ENCODE data around the gene CPNE7. TPM values are rescaled to one million over a fixed set of nuclear protein-coding genes. Genes with fewer than 3 reads are reported as not detected.

Gene CPNE7
- total and polyA plus RNA-seq, 2 of the 13 experiments (the other 11 are each of a cell fraction or from before 2014, with no cell fraction given): 0.59 TPM; not detected in 1

DNA sequence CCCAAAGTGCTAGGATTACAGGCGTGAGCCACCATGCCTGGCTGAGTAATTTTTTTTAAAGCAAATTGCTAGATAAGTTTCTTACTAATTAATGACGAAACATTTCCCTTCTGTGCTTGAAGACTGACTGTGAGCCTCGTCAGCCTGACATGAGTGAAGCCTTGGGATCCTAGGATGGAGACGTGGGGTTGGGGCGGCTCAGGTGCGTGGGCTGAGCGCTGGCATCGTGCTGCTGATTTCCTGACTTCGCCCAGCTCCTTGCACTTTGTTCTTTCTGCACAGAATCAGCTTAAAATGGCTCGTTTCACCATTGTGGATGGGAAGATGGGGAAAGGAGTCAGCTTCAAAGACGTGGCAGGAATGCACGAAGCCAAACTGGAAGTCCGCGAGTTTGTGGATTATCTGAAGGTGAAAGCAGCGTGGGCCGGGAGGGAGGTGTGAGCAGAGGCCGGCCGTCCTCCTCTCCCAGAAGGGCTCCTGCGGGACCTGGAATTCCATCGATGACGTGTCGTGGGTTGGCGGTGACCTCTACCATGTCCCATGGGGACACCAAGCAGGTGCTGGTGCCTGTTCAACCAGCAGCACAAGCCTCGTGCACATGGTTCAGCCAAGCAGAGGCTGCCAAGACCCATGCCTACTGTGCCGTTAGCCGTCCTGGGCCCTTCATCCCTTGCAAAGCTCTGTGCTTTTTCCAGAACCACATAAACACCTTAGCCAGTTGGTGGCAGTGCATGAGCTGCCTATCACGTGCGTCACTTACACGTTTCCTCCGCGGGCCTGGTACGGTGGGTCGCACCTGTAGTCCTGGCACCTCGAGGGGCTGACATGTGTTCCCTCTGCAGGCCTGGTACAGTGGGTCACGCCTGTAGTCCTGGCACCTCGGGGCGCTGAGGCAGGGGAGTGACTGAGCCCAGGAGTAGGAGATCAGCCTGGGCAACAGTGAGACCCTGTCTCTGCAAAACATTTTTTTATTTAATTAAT is 44.9 kb upstream of the CPNE7 start (continued):
- TF ChIP-seq, protein P1, sequence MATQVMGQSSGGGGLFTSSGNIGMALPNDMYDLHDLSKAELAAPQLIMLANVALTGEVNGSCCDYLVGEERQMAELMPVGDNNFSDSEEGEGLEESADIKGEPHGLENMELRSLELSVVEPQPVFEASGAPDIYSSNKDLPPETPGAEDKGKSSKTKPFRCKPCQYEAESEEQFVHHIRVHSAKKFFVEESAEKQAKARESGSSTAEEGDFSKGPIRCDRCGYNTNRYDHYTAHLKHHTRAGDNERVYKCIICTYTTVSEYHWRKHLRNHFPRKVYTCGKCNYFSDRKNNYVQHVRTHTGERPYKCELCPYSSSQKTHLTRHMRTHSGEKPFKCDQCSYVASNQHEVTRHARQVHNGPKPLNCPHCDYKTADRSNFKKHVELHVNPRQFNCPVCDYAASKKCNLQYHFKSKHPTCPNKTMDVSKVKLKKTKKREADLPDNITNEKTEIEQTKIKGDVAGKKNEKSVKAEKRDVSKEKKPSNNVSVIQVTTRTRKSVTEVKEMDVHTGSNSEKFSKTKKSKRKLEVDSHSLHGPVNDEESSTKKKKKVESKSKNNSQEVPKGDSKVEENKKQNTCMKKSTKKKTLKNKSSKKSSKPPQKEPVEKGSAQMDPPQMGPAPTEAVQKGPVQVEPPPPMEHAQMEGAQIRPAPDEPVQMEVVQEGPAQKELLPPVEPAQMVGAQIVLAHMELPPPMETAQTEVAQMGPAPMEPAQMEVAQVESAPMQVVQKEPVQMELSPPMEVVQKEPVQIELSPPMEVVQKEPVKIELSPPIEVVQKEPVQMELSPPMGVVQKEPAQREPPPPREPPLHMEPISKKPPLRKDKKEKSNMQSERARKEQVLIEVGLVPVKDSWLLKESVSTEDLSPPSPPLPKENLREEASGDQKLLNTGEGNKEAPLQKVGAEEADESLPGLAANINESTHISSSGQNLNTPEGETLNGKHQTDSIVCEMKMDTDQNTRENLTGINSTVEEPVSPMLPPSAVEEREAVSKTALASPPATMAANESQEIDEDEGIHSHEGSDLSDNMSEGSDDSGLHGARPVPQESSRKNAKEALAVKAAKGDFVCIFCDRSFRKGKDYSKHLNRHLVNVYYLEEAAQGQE (IDR thresholded peaks at IDR 0.05; ENCODE audit: borderline replicate concordance in 1 of 2, low read depth in 1 of 2, low read length in 2 of 2): no peak
- TF ChIP-seq ZNF614 (CRISPR knock-in tag; IDR thresholded peaks at IDR 0.05; ENCODE audit: borderline replicate concordance): no peak
- peak; percentile 42 for TF ChIP-seq STAG1 (CRISPR knock-in tag; IDR thresholded peaks at IDR 0.05)
- TF ChIP-seq ZNF263 (CRISPR knock-in tag; IDR thresholded peaks at IDR 0.05): 0 out of 2 replicates have a peak, but pooled peaks have one; percentile 19
- TF ChIP-seq ZIK1 (CRISPR knock-in tag; IDR thresholded peaks at IDR 0.05; ENCODE audit: borderline replicate concordance, low read depth): no peak
- no peak for TF ChIP-seq ZBTB20 (CRISPR knock-in tag; IDR thresholded peaks at IDR 0.05; ENCODE audit: borderline replicate concordance, low read depth)
- 0 out of 2 replicates have a peak, but pooled peaks have one; percentile 47 for TF ChIP-seq KDM2A (CRISPR knock-in tag; IDR thresholded peaks at IDR 0.05; ENCODE audit: borderline replicate concordance, low read depth)
- TF ChIP-seq MTA1 (CRISPR knock-in tag; IDR thresholded peaks at IDR 0.05; ENCODE audit: borderline replicate concordance): no peak
- peak; percentile 75 for TF ChIP-seq AGO2 (optimal IDR thresholded peaks at IDR 0.05; ENCODE audit: low read depth, low read length)
- no peak for TF ChIP-seq HES4 (CRISPR knock-in tag; IDR thresholded peaks at IDR 0.05; ENCODE audit: borderline replicate concordance)
- no peak for TF ChIP-seq PTBP1 (IDR thresholded peaks at IDR 0.05; ENCODE audit: low read depth, low read length, poor library complexity, severe bottlenecking)
- no peak for TF ChIP-seq ZNF788 (CRISPR knock-in tag; IDR thresholded peaks at IDR 0.05; ENCODE audit: borderline replicate concordance)
- TF ChIP-seq ZFP36L2 (CRISPR knock-in tag; IDR thresholded peaks at IDR 0.05): no peak
- peak; percentile 96 for TF ChIP-seq ZNF672 (CRISPR knock-in tag; IDR thresholded peaks at IDR 0.05)
- TF ChIP-seq ZSCAN22 (CRISPR knock-in tag; IDR thresholded peaks at IDR 0.05): no peak
- no peak for TF ChIP-seq SRSF9 (IDR thresholded peaks at IDR 0.05; ENCODE audit: borderline replicate concordance, insufficient read depth, low read depth, low read length, poor library complexity, severe bottlenecking)
- 0 out of 2 replicates have a peak, but pooled peaks have one; percentile 54 for TF ChIP-seq RFXAP (CRISPR knock-in tag; IDR thresholded peaks at IDR 0.05; ENCODE audit: borderline replicate concordance)
- no peak for TF ChIP-seq MEIS2 (CRISPR knock-in tag; IDR thresholded peaks at IDR 0.05)
- TF ChIP-seq ZC3H13 (CRISPR knock-in tag; IDR thresholded peaks at IDR 0.05): peak; percentile 75
- TF ChIP-seq ZNF33B (CRISPR knock-in tag; IDR thresholded peaks at IDR 0.05): no peak
- TF ChIP-seq MTA3 (CRISPR knock-in tag; IDR thresholded peaks at IDR 0.05): no peak
- TF ChIP-seq ZSCAN9 (CRISPR knock-in tag; IDR thresholded peaks at IDR 0.05; ENCODE audit: borderline replicate concordance): no peak
- no peak for TF ChIP-seq GPN1 (CRISPR knock-in tag; IDR thresholded peaks at IDR 0.05; ENCODE audit: borderline replicate concordance)
- TF ChIP-seq, protein P2, sequence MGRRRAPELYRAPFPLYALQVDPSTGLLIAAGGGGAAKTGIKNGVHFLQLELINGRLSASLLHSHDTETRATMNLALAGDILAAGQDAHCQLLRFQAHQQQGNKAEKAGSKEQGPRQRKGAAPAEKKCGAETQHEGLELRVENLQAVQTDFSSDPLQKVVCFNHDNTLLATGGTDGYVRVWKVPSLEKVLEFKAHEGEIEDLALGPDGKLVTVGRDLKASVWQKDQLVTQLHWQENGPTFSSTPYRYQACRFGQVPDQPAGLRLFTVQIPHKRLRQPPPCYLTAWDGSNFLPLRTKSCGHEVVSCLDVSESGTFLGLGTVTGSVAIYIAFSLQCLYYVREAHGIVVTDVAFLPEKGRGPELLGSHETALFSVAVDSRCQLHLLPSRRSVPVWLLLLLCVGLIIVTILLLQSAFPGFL (CRISPR knock-in tag; IDR thresholded peaks at IDR 0.05): no peak
- TF ChIP-seq AGO1 (IDR thresholded peaks at IDR 0.05; ENCODE audit: low read depth, low read length, poor library complexity, severe bottlenecking): no peak
- TF ChIP-seq ZBTB7B (CRISPR knock-in tag; IDR thresholded peaks at IDR 0.05): no peak

All from HepG2 (cell line).